PC-3 (cell line): ENCODE results near the gene SLC25A12. TPM values are rescaled to one million over a fixed set of nuclear protein-coding genes. Genes with fewer than 3 reads are reported as not detected.

Source experiments
- ATAC-seq: fragments of 200-7000 bp; cut with Tn5 transposase; 2 replicates; pipeline ENCODE4 v1.9.1; 2020; ENCODE audit warnings: mild to moderate bottlenecking, moderate library complexity
- BruUV-seq: library from RNA; stranded (reverse); fragments of 400-500 nt; replicated peaks from 2 replicates; lab custom pipeline; 2021; lab: Mats Ljungman, UMichigan
- CTCF ChIA-PET: fragments of 300-600 bp; sonication (Branson Sonifier 250); formaldehyde crosslinking; loops from one replicate; lab custom pipeline; 2022; ENCODE audit warnings: antibody characterized with exemption; lab: Charles Lee
- POLR2A ChIA-PET: fragments of 300-600 bp; sonication (Branson Sonifier 250); formaldehyde crosslinking; loops from one replicate; lab custom pipeline; 2022; ENCODE audit warnings: antibody characterized with exemption; ENCODE audit not compliant: unreplicated experiment; lab: Charles Lee
- DNase-seq: peaks from one replicate; pipeline ENCODE4 v3.0.0-alpha.2; 2015
- H2AFZ ChIP-seq: fragments of 300-600 bp; sonication (generic); 2 replicates; pipeline ENCODE4 v1.6.0; 2016; ENCODE audit warnings: antibody characterized with exemption, low read length
- H3F3A ChIP-seq: fragments of 300-600 bp; sonication (generic); one replicate; pipeline ENCODE4 v1.6.0; 2017; ENCODE audit warnings: antibody characterized with exemption, low read length, control low read depth, mild to moderate bottlenecking; ENCODE audit not compliant: unreplicated experiment
- H3K27ac ChIP-seq: fragments of 300-600 bp; sonication (generic); 2 replicates; pipeline ENCODE4 v1.5.1; 2016; ENCODE audit warnings: mild to moderate bottlenecking, low read length
- H3K27me3 ChIP-seq: fragments of 300-600 bp; sonication (generic); 2 replicates; pipeline ENCODE4 v1.6.1; 2016; ENCODE audit warnings: low read length, mixed read lengths
- H3K36me3 ChIP-seq: fragments of 300-600 bp; sonication (generic); 2 replicates; pipeline ENCODE4 v1.6.1; 2016; ENCODE audit warnings: low read depth, mixed run types, low read length, mixed read lengths
- H3K4me1 ChIP-seq: fragments of 300-600 bp; sonication (generic); 2 replicates; pipeline ENCODE4 v1.5.1; 2016; ENCODE audit warnings: low read length; ENCODE audit not compliant: insufficient read depth
- H3K4me2 ChIP-seq: fragments of 300-600 bp; sonication (generic); 2 replicates; pipeline ENCODE4 v1.6.0; 2016; ENCODE audit warnings: low read length
- H3K4me3 ChIP-seq: fragments of 300-600 bp; sonication (generic); 2 replicates; pipeline ENCODE4 v1.5.1; 2016; ENCODE audit warnings: mild to moderate bottlenecking, low read length, mixed read lengths
- H3K79me2 ChIP-seq: fragments of 300-600 bp; sonication (generic); 2 replicates; pipeline ENCODE4 v1.6.1; 2017; ENCODE audit warnings: low read length, mixed read lengths
- H3K9ac ChIP-seq: fragments of 300-600 bp; sonication (generic); 2 replicates; pipeline ENCODE4 v1.6.0; 2016; ENCODE audit warnings: mild to moderate bottlenecking, low read length
- H3K9me2 ChIP-seq: fragments of 300-600 bp; sonication (generic); replicated peaks from 2 replicates; pipeline ENCODE4 v1.6.1; 2016; ENCODE audit warnings: mixed run types, low read length, mixed read lengths
- H3K9me3 ChIP-seq: fragments of 300-600 bp; sonication (generic); 2 replicates; pipeline ENCODE4 v1.6.1; 2016; ENCODE audit warnings: low read length, mixed read lengths
- H4K20me1 ChIP-seq: fragments of 300-600 bp; sonication (generic); 2 replicates; pipeline ENCODE4 v1.6.1; 2016; ENCODE audit warnings: low read length, mixed read lengths
- CTCF ChIP-seq: fragments of 300-600 bp; sonication (generic); conservative IDR thresholded peaks from 2 replicates; pipeline ENCODE4 v1.5.1; 2017; ENCODE audit warnings: antibody characterized with exemption, low read depth, mild to moderate bottlenecking, low read length
- EZH2 ChIP-seq: fragments of 300-600 bp; sonication (generic); IDR thresholded peaks from one replicate; pipeline ENCODE4 v1.6.1; 2017; ENCODE audit warnings: antibody characterized with exemption, mild to moderate bottlenecking, low read length; ENCODE audit not compliant: unreplicated experiment
- EZH2phosphoT487 ChIP-seq: fragments of 300-600 bp; sonication (generic); IDR thresholded peaks from 2 replicates; pipeline ENCODE4 v1.6.1; 2018; ENCODE audit warnings: mild to moderate bottlenecking, antibody characterized with exemption, low read length, borderline replicate concordance
- intact Hi-C: fragments of 100-400 bp; cut with micrococcal nuclease; formaldehyde crosslinking; loops from 2 replicates; pipeline ENCODE4 v1.9.0; 2023
- total RNA-seq: library from RNA; depleted of rRNA; stranded (reverse); fragments of >200 nt; gene quantifications from 2 replicates; pipeline ENCODE4 v1.2.3, GENCODE V29; 2014

SLC25A12 gene
- total RNA-seq, 1 experiment from 2014 or later: 18.4 TPM

GRCh38 chr2:171803757-171804156 lies 90.3 kb downstream of the SLC25A12 start:
- ATAC-seq: no peak
- Histone ChIP-seq H3K9ac (no peak overlapping the region), H3K36me3 (peaks cover 4% of the 10 kb centered on the region; the same call in 1 of the 2 replicates), H3K27me3 (no peaks in the 10 kb centered on the region), H3K4me3 (no peak overlapping the region), H3K4me2 (no peak overlapping the region), H3K9me3 (no peaks in the 10 kb centered on the region), H3K4me1 (peaks cover 6% of the 10 kb centered on the region), H2AFZ (no peak overlapping the region), H3K27ac (no peak overlapping the region), H3F3A (no peaks in the 10 kb centered on the region), H3K9me2 (no peaks in the 10 kb centered on the region), H4K20me1 (no peaks in the 10 kb centered on the region), H3K79me2 (no peaks in the 10 kb centered on the region)
- ChIA-PET POLR2A (no interaction called here), CTCF (no interaction called here)
- no peak for DNase-seq
- TF ChIP-seq EZH2phosphoT487: no peak
- TF ChIP-seq CTCF: no peak
- TF ChIP-seq EZH2: no peak
- no TSS peak for BruUV-seq
- intact Hi-C loops: loop anchor here (10.0 kb wide), 1 partner anchor 229 kb away; no protein-coding TSS in a partner anchor

- Histone ChIP-seq H3K79me2 (no peaks in the 10 kb centered on the region), H3K4me3 (no peak overlapping the region), H3K27ac (no peak overlapping the region), H3K36me3 (no peaks in the 10 kb centered on the region), H4K20me1 (no peaks in the 10 kb centered on the region), H3K4me2 (no peak overlapping the region), H3K9me2 (no peaks in the 10 kb centered on the region), H2AFZ (no peak overlapping the region), H3F3A (no peaks in the 10 kb centered on the region), H3K4me1 (peaks cover 18% of the 10 kb centered on the region), H3K27me3 (no peaks in the 10 kb centered on the region), H3K9me3 (no peaks in the 10 kb centered on the region), H3K9ac (no peak overlapping the region)
- BruUV-seq: no TSS peak
- intact Hi-C loops: loop anchor here (10.0 kb wide), 1 partner anchor 226 kb away; no protein-coding TSS in a partner anchor
- ATAC-seq (no peak), DNase-seq (no peak)
- CTCF ChIA-PET: no interaction called here
- POLR2A ChIA-PET: no interaction called here
- no peak for TF ChIP-seq EZH2phosphoT487
- TF ChIP-seq EZH2: no peak
- TF ChIP-seq CTCF: no peak
These were observed 93.4 kb downstream of the SLC25A12 start for GRCh38 chr2:171800639-171801038.

DNA sequence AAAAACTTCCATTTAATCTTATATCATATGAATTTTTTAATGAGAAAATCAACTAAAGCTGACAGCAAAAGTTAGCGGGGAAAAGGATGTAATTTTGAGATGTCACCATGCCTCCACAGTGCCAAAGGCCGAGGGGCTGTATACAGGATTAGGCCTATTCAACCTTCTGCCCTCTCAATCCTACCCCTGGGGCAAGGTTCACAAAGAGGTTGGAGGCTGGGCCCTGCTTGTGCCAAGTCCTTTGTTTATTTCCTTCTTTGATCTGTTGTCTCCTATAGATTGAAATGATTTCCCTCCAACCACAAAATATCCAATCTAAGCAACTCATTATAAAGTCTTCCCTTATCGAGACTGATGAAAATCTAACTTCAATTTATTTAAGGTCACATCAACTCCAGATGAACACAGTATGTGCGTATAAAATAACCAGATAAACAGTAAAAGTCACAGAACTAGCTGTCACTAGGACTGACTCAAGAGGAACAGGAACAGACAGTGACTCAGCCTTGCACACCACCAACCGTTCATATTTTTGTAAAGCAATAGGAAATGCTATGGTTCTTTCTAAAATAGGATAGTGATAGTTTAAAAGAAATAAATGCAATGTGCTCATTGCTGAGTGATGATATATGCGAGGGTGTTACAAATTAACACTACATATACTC lies 95.8 kb downstream of the SLC25A12 start:
- H3K27me3 ChIP-seq: no peaks in the 10 kb centered on the region
- peak overlapping the region; percentile 17 for H3K4me2 ChIP-seq
- TF ChIP-seq CTCF: 0 out of 2 replicates have a peak, but pooled peaks have one; percentile 9
- TF ChIP-seq EZH2phosphoT487: no peak
- TF ChIP-seq EZH2: no peak
- no peaks in the 10 kb centered on the region for H4K20me1 ChIP-seq
- no peak overlapping the region for H3K9ac ChIP-seq
- H3F3A ChIP-seq: no peaks in the 10 kb centered on the region
- intact Hi-C loops: loop anchor here (10.0 kb wide), 1 partner anchor 93 kb away; no protein-coding TSS in a partner anchor
- CTCF ChIA-PET: no interaction called here
- POLR2A ChIA-PET: no interaction called here
- H3K36me3 ChIP-seq: no peaks in the 10 kb centered on the region
- no peaks in the 10 kb centered on the region for H3K79me2 ChIP-seq
- no TSS peak for BruUV-seq
- peak; percentile 100 for ATAC-seq
- peak overlapping the region; percentile 50 for H3K27ac ChIP-seq
- H3K4me3 ChIP-seq: no peak overlapping the region
- H2AFZ ChIP-seq: peak overlapping the region; percentile 6; the same call in 1 of the 2 replicates
- H3K4me1 ChIP-seq: peaks cover 18% of the 10 kb centered on the region
- peak; percentile 72 for DNase-seq
- no peaks in the 10 kb centered on the region for H3K9me2 ChIP-seq
- no peaks in the 10 kb centered on the region for H3K9me3 ChIP-seq
